CD4-positive, CD25-positive, alpha-beta regulatory T cell (primary cell): ENCODE data around the gene CDH23. TPM values are rescaled to one million over a fixed set of nuclear protein-coding genes. Genes with fewer than 3 reads are reported as not detected.

Experiments
- ATAC-seq, 2 donors: fragments of 150-1000 bp; cut with Tn5 transposase; one replicate each; pipeline ENCODE4 v1.10.0; 2021; ENCODE audit warnings: low read depth in 2 of 2, moderate number of reproducible peaks in 2 of 2, moderate library complexity in 1 of 2
- DNase-seq, 3 donors: peaks; one replicate each; pipeline versions ENCODE4 v3.0.0 to v3.0.0-alpha.2; 2012 to 2022; ENCODE audit warnings: mixed read lengths in 1 of 3
- H3K27ac ChIP-seq: one replicate; pipeline ENCODE4 v1.7.0; 2013; ENCODE audit warnings: mild to moderate bottlenecking, low read length; ENCODE audit not compliant: insufficient read depth, poor library complexity, severe bottlenecking
- H3K27me3 ChIP-seq: one replicate; pipeline ENCODE4 v1.7.0; 2013; ENCODE audit warnings: low read length; ENCODE audit not compliant: control insufficient read depth, insufficient read depth
- H3K36me3 ChIP-seq: one replicate; pipeline ENCODE4 v1.7.0; 2013; ENCODE audit warnings: mild to moderate bottlenecking, low read length, moderate library complexity; ENCODE audit not compliant: control insufficient read depth, insufficient read depth
- H3K4me1 ChIP-seq: 2 replicates; pipeline ENCODE4 v1.7.0; 2013; ENCODE audit warnings: mild to moderate bottlenecking, low read length; ENCODE audit not compliant: insufficient read depth, control insufficient read depth, poor library complexity, severe bottlenecking
- H3K4me3 ChIP-seq: one replicate; pipeline ENCODE4 v1.7.0; 2013; ENCODE audit warnings: low read depth, mild to moderate bottlenecking, low read length, moderate library complexity
- H3K9me3 ChIP-seq, 2 experiments: 1 replicate in 1 of 2; 2 replicates in 1 of 2; pipeline ENCODE4 v1.7.0; 2013; ENCODE audit warnings: low read length in 2 of 2, mild to moderate bottlenecking in 1 of 2, moderate library complexity in 1 of 2; ENCODE audit not compliant: control insufficient read depth in 2 of 2
- H3K27ac Mint-ChIP-seq, 3 donors: one replicate each; pipeline ENCODE4 v1.8.0; 2020 to 2022; ENCODE audit warnings: mild to moderate bottlenecking in 3 of 3, mixed read lengths in 3 of 3, moderate library complexity in 2 of 3
- H3K27me3 Mint-ChIP-seq: one replicate; pipeline ENCODE4 v1.8.0; 2022; ENCODE audit warnings: mild to moderate bottlenecking, mixed read lengths
- H3K36me3 Mint-ChIP-seq: one replicate; pipeline ENCODE4 v1.8.0; 2020; ENCODE audit warnings: mixed read lengths
- H3K4me1 Mint-ChIP-seq, 4 donors: one replicate each; pipeline ENCODE4 v1.8.0; 2020 to 2022; ENCODE audit warnings: mixed read lengths in 4 of 4, mild to moderate bottlenecking in 1 of 4
- H3K4me3 Mint-ChIP-seq, 4 donors: one replicate each; pipeline ENCODE4 v1.8.0; 2020 to 2022; ENCODE audit warnings: mild to moderate bottlenecking in 4 of 4, mixed read lengths in 4 of 4, moderate library complexity in 3 of 4
- H3K9me3 Mint-ChIP-seq, 7 donors: one replicate each; pipeline ENCODE4 v1.8.0; 2020 to 2022; ENCODE audit warnings: mixed read lengths in 7 of 7, mild to moderate bottlenecking in 3 of 7, moderate library complexity in 2 of 7
- polyA plus RNA-seq, 4 donors: library from polyadenylated mRNA; unstranded; fragments of 300-500 nt; fragmentation: Illumina TruSeq; gene quantifications; one replicate each; pipeline ENCODE4 v1.2.3, GENCODE V29; 2021
- total RNA-seq: library from RNA; stranded (reverse); gene quantifications from one replicate; pipeline ENCODE4 v1.2.3, GENCODE V29; 2022

CDH23 gene
- total and polyA plus RNA-seq, 5 donors from 2014 or later: 0.17 to 5.6 (median 1.1) TPM

- no peaks in the 10 kb centered on the region for H3K27me3 Mint-ChIP-seq
- H3K4me1 Mint-ChIP-seq: no peaks in the 10 kb centered on the region
- Histone ChIP-seq H3K27ac (no peak overlapping the region), H3K27me3 (no peaks in the 10 kb centered on the region), H3K9me3 (no peaks in the 10 kb centered on the region), H3K4me1 (no peaks in the 10 kb centered on the region), H3K36me3 (no peaks in the 10 kb centered on the region), H3K4me3 (no peak overlapping the region)
- no peak for DNase-seq
- no peaks in the 10 kb centered on the region for H3K9me3 Mint-ChIP-seq
- no peak for ATAC-seq
- H3K27ac Mint-ChIP-seq: no peak overlapping the region
- no peaks in the 10 kb centered on the region for H3K36me3 Mint-ChIP-seq
- H3K4me3 Mint-ChIP-seq: no peak overlapping the region
These were observed 148.3 kb downstream of the CDH23 start for GRCh38 chr10:71545001-71545400.

DNA sequence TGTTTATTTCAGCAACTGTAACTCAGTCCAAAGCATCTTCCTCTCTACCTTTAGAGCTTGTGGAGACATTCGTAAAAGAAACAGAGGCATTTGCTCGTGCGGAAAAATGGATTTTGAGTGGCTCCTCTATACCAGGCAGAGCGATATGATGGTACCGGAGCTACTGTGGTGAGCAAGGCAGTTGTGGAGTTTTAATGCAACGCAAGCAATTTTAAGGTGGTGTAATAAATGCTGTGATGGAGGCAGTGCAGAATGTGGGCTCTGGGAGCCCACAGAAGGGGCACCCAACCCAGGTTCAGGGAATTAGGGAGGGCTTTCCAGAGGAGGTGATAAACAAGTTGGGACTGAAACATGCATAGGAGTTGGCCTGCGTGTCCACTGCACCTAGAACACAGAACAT lies 149.5 kb downstream of the CDH23 start:
- no peaks in the 10 kb centered on the region for H3K27me3 Mint-ChIP-seq
- DNase-seq (no peak), ATAC-seq (no peak)
- no peaks in the 10 kb centered on the region for H3K36me3 ChIP-seq
- no peaks in the 10 kb centered on the region for H3K27me3 ChIP-seq
- no peaks in the 10 kb centered on the region for H3K9me3 Mint-ChIP-seq
- no peaks in the 10 kb centered on the region for H3K4me1 ChIP-seq
- no peaks in the 10 kb centered on the region for H3K4me1 Mint-ChIP-seq
- no peak overlapping the region for H3K4me3 ChIP-seq
- no peak overlapping the region for H3K4me3 Mint-ChIP-seq
- no peaks in the 10 kb centered on the region for H3K36me3 Mint-ChIP-seq
- no peaks in the 10 kb centered on the region for H3K9me3 ChIP-seq
- no peak overlapping the region for H3K27ac Mint-ChIP-seq
- H3K27ac ChIP-seq: no peak overlapping the region

- no peaks in the 10 kb centered on the region for H3K9me3 Mint-ChIP-seq
- no peaks in the 10 kb centered on the region for H3K36me3 Mint-ChIP-seq
- no peaks in the 10 kb centered on the region for H3K27me3 Mint-ChIP-seq
- no peak overlapping the region for H3K27ac ChIP-seq
- no peak overlapping the region for H3K4me3 Mint-ChIP-seq
- H3K4me1 Mint-ChIP-seq: no peaks in the 10 kb centered on the region
- ATAC-seq: no peak
- H3K4me1 ChIP-seq: no peaks in the 10 kb centered on the region
- H3K4me3 ChIP-seq: no peak overlapping the region
- DNase-seq: no peak
- H3K27ac Mint-ChIP-seq: no peak overlapping the region
- H3K9me3 ChIP-seq: no peaks in the 10 kb centered on the region
- H3K27me3 ChIP-seq: no peaks in the 10 kb centered on the region
- no peaks in the 10 kb centered on the region for H3K36me3 ChIP-seq
These were observed 150.6 kb downstream of the CDH23 start for GRCh38 chr10:71547312-71547711.

DNA sequence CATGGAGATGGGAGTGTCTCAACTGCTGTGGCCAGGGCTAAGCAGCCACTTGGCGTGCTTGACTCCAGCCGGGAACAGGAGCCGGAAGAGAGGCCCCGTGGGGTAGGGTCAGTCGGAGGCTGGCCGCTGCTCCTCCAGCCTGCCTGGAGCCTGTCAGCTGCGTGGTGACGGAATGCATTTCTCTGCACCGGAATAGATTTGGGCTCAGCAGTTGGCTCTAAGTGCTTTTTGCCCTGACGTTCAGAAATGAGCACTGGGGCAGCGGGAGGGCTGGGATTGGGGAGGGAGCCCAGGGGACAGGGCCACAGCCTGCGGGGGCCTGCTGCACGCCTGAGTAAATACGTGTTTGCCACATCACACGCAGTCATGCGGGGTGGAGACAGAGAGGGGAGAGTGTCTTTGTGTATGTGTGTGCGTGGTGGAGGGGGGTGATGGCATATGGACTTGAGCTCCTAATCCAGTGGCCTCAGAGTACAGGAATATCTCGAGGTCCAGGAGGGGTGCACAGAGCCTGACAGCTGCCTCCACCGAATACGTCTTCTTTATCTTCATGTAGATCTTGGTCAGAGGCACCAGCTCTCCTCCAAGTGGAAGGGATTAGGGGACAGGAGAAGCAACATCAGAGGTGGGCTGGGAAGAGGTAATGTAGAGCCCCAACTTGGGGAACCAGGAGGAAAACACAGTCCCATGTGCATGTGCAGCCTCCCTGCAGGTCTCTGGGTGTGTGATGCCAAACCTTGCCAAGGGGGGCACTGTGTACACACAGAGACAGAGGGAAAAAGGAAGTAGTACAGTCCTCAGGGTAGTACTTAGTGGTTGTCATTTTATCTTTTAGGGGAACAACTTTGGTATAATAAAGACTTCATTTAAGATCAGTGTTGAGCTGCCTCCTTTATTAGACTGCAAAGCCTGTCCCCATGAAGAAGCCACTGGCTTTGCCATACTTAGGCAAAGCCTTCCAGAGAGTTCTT lies 151.4 kb downstream of the CDH23 start:
- no peaks in the 10 kb centered on the region for H3K9me3 Mint-ChIP-seq
- no peaks in the 10 kb centered on the region for H3K36me3 ChIP-seq
- no peak overlapping the region for H3K4me3 Mint-ChIP-seq
- no peak overlapping the region for H3K4me3 ChIP-seq
- no peaks in the 10 kb centered on the region for H3K27me3 Mint-ChIP-seq
- no peak overlapping the region for H3K27ac Mint-ChIP-seq
- H3K27ac ChIP-seq: no peak overlapping the region
- H3K4me1 Mint-ChIP-seq: no peaks in the 10 kb centered on the region
- H3K9me3 ChIP-seq: no peaks in the 10 kb centered on the region
- DNase-seq (peak in 1 of 3 donors; percentile 42), ATAC-seq (peak in 1 of 2 donors; percentile 34)
- H3K4me1 ChIP-seq: no peaks in the 10 kb centered on the region
- H3K36me3 Mint-ChIP-seq: no peaks in the 10 kb centered on the region
- H3K27me3 ChIP-seq: no peaks in the 10 kb centered on the region

GRCh38 chr10:71549766-71550533 lies 153.2 kb downstream of the CDH23 start:
- Mint-ChIP-seq H3K27me3 (no peaks in the 10 kb centered on the region), H3K9me3 (no peaks in the 10 kb centered on the region)
- ATAC-seq: no peak

DNA sequence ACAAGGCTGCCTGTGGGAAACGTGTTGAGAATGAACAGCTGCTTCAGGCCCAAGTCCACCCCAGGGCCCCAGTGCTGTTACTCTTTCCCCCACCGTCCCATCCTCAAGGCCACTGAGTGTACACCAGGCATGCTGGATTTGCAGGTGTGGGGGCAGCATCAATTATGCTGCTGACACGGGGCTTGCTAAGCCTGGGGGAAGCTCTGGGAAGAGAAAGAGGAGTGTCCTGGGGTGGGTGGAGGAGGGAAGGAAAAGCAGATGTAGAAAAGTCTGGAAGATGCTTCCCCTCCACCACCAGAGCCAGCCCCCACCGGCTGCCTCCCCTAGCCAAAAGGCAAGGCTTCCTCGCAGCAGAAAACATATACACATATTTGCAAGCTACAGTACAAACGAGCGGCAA lies 153.9 kb downstream of the CDH23 start:
- H3K27ac Mint-ChIP-seq: no peak overlapping the region
- H3K27ac ChIP-seq: no peak overlapping the region
- no peak overlapping the region for H3K4me3 ChIP-seq
- no peaks in the 10 kb centered on the region for H3K36me3 ChIP-seq
- no peaks in the 10 kb centered on the region for H3K36me3 Mint-ChIP-seq
- H3K4me1 Mint-ChIP-seq: no peaks in the 10 kb centered on the region
- H3K27me3 Mint-ChIP-seq: peaks cover 2% of the 10 kb centered on the region
- DNase-seq: no peak
- ATAC-seq: no peak
- no peaks in the 10 kb centered on the region for H3K9me3 Mint-ChIP-seq
- no peaks in the 10 kb centered on the region for H3K9me3 ChIP-seq
- no peaks in the 10 kb centered on the region for H3K27me3 ChIP-seq
- H3K4me3 Mint-ChIP-seq: no peak overlapping the region
- no peaks in the 10 kb centered on the region for H3K4me1 ChIP-seq

More at GRCh38 chr10:71549766-71550533, 153.2 kb downstream of the CDH23 start:
- H3K4me3 Mint-ChIP-seq: no peak overlapping the region
- no peak overlapping the region for H3K27ac Mint-ChIP-seq
- no peaks in the 10 kb centered on the region for H3K36me3 Mint-ChIP-seq
- no peaks in the 10 kb centered on the region for H3K4me1 Mint-ChIP-seq
- Histone ChIP-seq H3K27me3 (no peaks in the 10 kb centered on the region), H3K4me1 (no peaks in the 10 kb centered on the region), H3K9me3 (no peaks in the 10 kb centered on the region), H3K27ac (no peak overlapping the region), H3K36me3 (no peaks in the 10 kb centered on the region), H3K4me3 (no peak overlapping the region)
- DNase-seq: no peak

DNA sequence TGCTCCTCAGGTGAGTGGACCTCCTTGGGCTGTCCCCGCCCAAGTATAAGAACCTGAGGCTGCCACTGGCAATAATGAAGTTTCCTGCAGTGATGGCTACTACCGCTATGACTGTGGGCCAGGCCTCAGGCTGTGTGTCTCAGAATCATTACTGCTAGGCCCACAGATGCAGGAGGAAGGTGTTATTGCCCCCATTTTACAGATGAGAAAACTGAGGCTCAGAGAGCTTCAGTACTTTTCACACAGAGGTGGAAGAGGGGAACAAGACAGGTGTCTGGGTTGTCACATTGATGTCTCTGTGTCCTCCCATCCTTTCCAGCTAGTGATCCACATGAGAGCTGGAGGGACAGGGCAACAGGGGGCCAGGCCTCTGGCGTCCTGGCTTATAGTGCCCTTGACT lies 155.2 kb downstream of the CDH23 start:
- H3K27me3 Mint-ChIP-seq: peaks cover 7% of the 10 kb centered on the region
- no peak overlapping the region for H3K27ac Mint-ChIP-seq
- no peaks in the 10 kb centered on the region for H3K4me1 ChIP-seq
- H3K36me3 ChIP-seq: no peaks in the 10 kb centered on the region
- H3K27me3 ChIP-seq: no peaks in the 10 kb centered on the region
- H3K9me3 Mint-ChIP-seq: peaks cover 0 to 3% (median 0%) of the 10 kb centered on the region in 7 donors
- ATAC-seq (no peak), DNase-seq (no peak)
- H3K27ac ChIP-seq: no peak overlapping the region
- no peak overlapping the region for H3K4me3 Mint-ChIP-seq
- H3K36me3 Mint-ChIP-seq: no peaks in the 10 kb centered on the region
- no peak overlapping the region for H3K4me3 ChIP-seq
- no peaks in the 10 kb centered on the region for H3K9me3 ChIP-seq
- no peaks in the 10 kb centered on the region for H3K4me1 Mint-ChIP-seq
